RWPE1 (cell line): ENCODE results near the gene BACH2.

Experiments
- CTCF ChIA-PET: fragments of 350-600 bp; sonication (Branson Sonifier 250); formaldehyde crosslinking; extraction: SDS; loops from one replicate; lab custom pipeline; 2021; lab: Yijun Ruan, JAX
- POLR2A ChIA-PET: fragments of 400-600 bp; formaldehyde crosslinking; extraction: SDS; loops from one replicate; lab custom pipeline; 2020; ENCODE audit warnings: antibody characterized with exemption; ENCODE audit not compliant: low non-redundant PET; lab: Yijun Ruan, JAX
- DNase-seq: peaks from one replicate; pipeline ENCODE4 v3.0.0; 2012; ENCODE audit warnings: low spot score
- H3K27ac ChIP-seq: fragments of 450-650 bp; 2 replicates; pipeline ENCODE4 v1.5.1; 2017
- CTCF ChIP-seq: fragments of 450-650 bp; conservative IDR thresholded peaks from 2 replicates; pipeline ENCODE4 v1.5.1; 2017; ENCODE audit warnings: low read depth, mild to moderate bottlenecking

Gene BACH2

GRCh38 chr6:90111387-90111786 lies 185.3 kb downstream of the BACH2 start:
- ChIA-PET POLR2A (no interaction called here), CTCF (no interaction called here)
- no peak overlapping the region for H3K27ac ChIP-seq
- DNase-seq, result no peak
- TF ChIP-seq CTCF, result no peak

- DNase-seq, result no peak
- CTCF ChIA-PET, result no interaction called here
- H3K27ac ChIP-seq, result no peak overlapping the region
- no peak for TF ChIP-seq CTCF
- POLR2A ChIA-PET, result no interaction called here
Measured at GRCh38 chr6:90110971-90111370, 185.7 kb downstream of the BACH2 start.

GRCh38 chr6:90109141-90109540 lies 187.5 kb downstream of the BACH2 start:
- CTCF ChIA-PET, result no interaction called here
- H3K27ac ChIP-seq, result no peak overlapping the region
- POLR2A ChIA-PET, result no interaction called here
- DNase-seq, result no peak
- no peak for TF ChIP-seq CTCF

- no peak for DNase-seq
- ChIA-PET CTCF (no interaction called here), POLR2A (no interaction called here)
- TF ChIP-seq CTCF, result no peak
- H3K27ac ChIP-seq, result no peak overlapping the region
Measured at GRCh38 chr6:90107771-90108282, 188.8 kb downstream of the BACH2 start.

- ChIA-PET POLR2A (no interaction called here), CTCF (interaction anchor here (0.6 kb wide), 1 partner anchor 16 kb away, joined by 5 read pairs; no protein-coding TSS in a partner anchor)
- H3K27ac ChIP-seq, result no peak overlapping the region
- no peak for TF ChIP-seq CTCF
- no peak for DNase-seq
Measured at GRCh38 chr6:90107371-90107770, 189.3 kb downstream of the BACH2 start.

GRCh38 chr6:90106449-90106848 lies 190.2 kb downstream of the BACH2 start:
- no peak for DNase-seq
- ChIA-PET CTCF (no interaction called here), POLR2A (no interaction called here)
- H3K27ac ChIP-seq, result no peak overlapping the region
- TF ChIP-seq CTCF, result no peak
